Measurements from ENCODE around the gene RFX8. TPM values are rescaled to one million over a fixed set of nuclear protein-coding genes. Genes with fewer than 3 reads are reported as not detected.

The RFX8 gene
- total and polyA plus RNA-seq, 2 of the 4 experiments (the other 2 are of a cell fraction): 2.9 to 5.3 TPM

GRCh38 chr2:101356055-101356454 is 118.9 kb downstream of the RFX8 start:
- no CpG with 5 or more reads among the region's 6 CpGs for WGBS, 2 experiments (ENCODE audit: extremely low coverage in 2 of 2, insufficient read length in 1 of 2)
- H3K27me3 ChIP-seq (ENCODE audit: control insufficient read depth, insufficient read depth, low read length): no peaks in the 10 kb centered on the region; the same call in 1 of the 2 replicates
- H3K14ac ChIP-seq (replicated peaks; ENCODE audit: low read depth, low read length): no peak overlapping the region
- no peak overlapping the region for H3K23ac ChIP-seq (ENCODE audit: low read depth, low read length)
- no peak overlapping the region for H3K9ac ChIP-seq (ENCODE audit: low read depth, low read length)
- no peaks in the 10 kb centered on the region for H3K9me3 ChIP-seq (ENCODE audit: control insufficient read depth, insufficient read depth, low read length)
- H2AK9ac ChIP-seq (replicated peaks; ENCODE audit: low read depth, low read length, poor library complexity): no peak overlapping the region
- no peak overlapping the region for H2AFZ ChIP-seq (replicated peaks; ENCODE audit: low read length, poor library complexity)
- no peak overlapping the region for H2BK5ac ChIP-seq (ENCODE audit: low read depth, low read length, poor library complexity, severe bottlenecking)
- in situ Hi-C loops (cut with MboI; ENCODE audit: low sequenced_read_pairs) (no loop called here), dilution Hi-C loops (cut with HindIII; ENCODE audit: low sequenced_read_pairs, unreplicated experiment) (no loop called here), intact Hi-C loops (cut with micrococcal nuclease) (no loop called here)
- H3K9me1 ChIP-seq (ENCODE audit: insufficient read depth, low read length): 0 out of 2 replicates have a peak, but pooled peaks cover 4% of the 10 kb centered on the region
- POLR2A ChIA-PET (ENCODE audit: unreplicated experiment): no interaction called here
- CTCF ChIA-PET: no interaction called here
- H3K27ac ChIP-seq (ENCODE audit: insufficient read depth, low read length): no peak overlapping the region
- TF ChIP-seq POLR2A (IDR thresholded peaks at IDR 0.05; ENCODE audit: low read depth, low read length) (no peak), CEBPB (IDR thresholded peaks at IDR 0.05; ENCODE audit: low read depth, low read length) (no peak), SMC3 (IDR thresholded peaks at IDR 0.05; ENCODE audit: low read depth, low read length) (no peak), RCOR1 (IDR thresholded peaks at IDR 0.05; ENCODE audit: insufficient replicate concordance, low read length) (no peak), NFE2L2 (IDR thresholded peaks at IDR 0.05; ENCODE audit: low read depth, low read length) (no peak), CHD1 (IDR thresholded peaks at IDR 0.05; ENCODE audit: low read depth, low read length) (no peak), MAZ (IDR thresholded peaks at IDR 0.05; ENCODE audit: borderline replicate concordance, low read depth, low read length) (no peak)
- TF ChIP-seq, protein P1, sequence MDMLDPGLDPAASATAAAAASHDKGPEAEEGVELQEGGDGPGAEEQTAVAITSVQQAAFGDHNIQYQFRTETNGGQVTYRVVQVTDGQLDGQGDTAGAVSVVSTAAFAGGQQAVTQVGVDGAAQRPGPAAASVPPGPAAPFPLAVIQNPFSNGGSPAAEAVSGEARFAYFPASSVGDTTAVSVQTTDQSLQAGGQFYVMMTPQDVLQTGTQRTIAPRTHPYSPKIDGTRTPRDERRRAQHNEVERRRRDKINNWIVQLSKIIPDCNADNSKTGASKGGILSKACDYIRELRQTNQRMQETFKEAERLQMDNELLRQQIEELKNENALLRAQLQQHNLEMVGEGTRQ (IDR thresholded peaks at IDR 0.05; ENCODE audit: low read depth, low read length): no peak
- H4K8ac ChIP-seq (ENCODE audit: low read depth in 2 of 2, low read length in 2 of 2): no peak overlapping the region
- H2BK20ac ChIP-seq (ENCODE audit: low read depth, low read length): no peak overlapping the region
- no peak overlapping the region for H2AK5ac ChIP-seq (ENCODE audit: low read depth, low read length)
- no peaks in the 10 kb centered on the region for H3K36me3 ChIP-seq (ENCODE audit: control insufficient read depth, insufficient read depth, low read length)
- no peak overlapping the region for H3K4ac ChIP-seq (ENCODE audit: low read depth, low read length)
- no peak overlapping the region for H2BK15ac ChIP-seq (ENCODE audit: low read depth, low read length)
- no peak overlapping the region for H3K4me3 ChIP-seq (ENCODE audit: insufficient read depth, low read depth, low read length)
- no peaks in the 10 kb centered on the region for H4K20me1 ChIP-seq (ENCODE audit: insufficient read depth, low read length)
- no peak for ATAC-seq (ENCODE audit: low read depth)
- no peak for DNase-seq
- no peaks in the 10 kb centered on the region for H3K4me1 ChIP-seq (ENCODE audit: control insufficient read depth, insufficient read depth, low read length)
- BruUV-seq (replicated peaks): no TSS peak
- no peak overlapping the region for H4K5ac ChIP-seq (ENCODE audit: low read depth, low read length)
- no peak overlapping the region for H3K56ac ChIP-seq (ENCODE audit: extremely low read depth, insufficient read depth, low read length)
- H3K4me2 ChIP-seq (ENCODE audit: low read depth, low read length): no peak overlapping the region
- H3K18ac ChIP-seq (ENCODE audit: low read depth, low read length): no peak overlapping the region
- no peaks in the 10 kb centered on the region for H3K79me1 ChIP-seq (ENCODE audit: low read depth in 1 of 2, low read length in 2 of 2)
- H2BK120ac ChIP-seq (ENCODE audit: low read depth, low read length): no peak overlapping the region
- H4K91ac ChIP-seq (ENCODE audit: insufficient read depth, low read depth, low read length): no peak overlapping the region

Measured in IMR-90 (cell line).